Measurements from ENCODE around the gene FCGR2B.
"Not testable (repeated sequence)": the region's sequence is repeated elsewhere in the genome, so short reads cannot be mapped to it uniquely, and the experiment has no call there.

Gene FCGR2B

GRCh38 chr1:161662684-161663339 is at the start of gene FCGR2B:
FCGR2B (plus strand) TSS chr1:161663143; CDS start chr1:161663242, 99 bp downstream.
- not testable (repeated sequence) for DNase-seq

GRCh38 chr1:161616417-161616816 is 46.5 kb upstream of the FCGR2B start:
- not testable (repeated sequence) for DNase-seq

DNA sequence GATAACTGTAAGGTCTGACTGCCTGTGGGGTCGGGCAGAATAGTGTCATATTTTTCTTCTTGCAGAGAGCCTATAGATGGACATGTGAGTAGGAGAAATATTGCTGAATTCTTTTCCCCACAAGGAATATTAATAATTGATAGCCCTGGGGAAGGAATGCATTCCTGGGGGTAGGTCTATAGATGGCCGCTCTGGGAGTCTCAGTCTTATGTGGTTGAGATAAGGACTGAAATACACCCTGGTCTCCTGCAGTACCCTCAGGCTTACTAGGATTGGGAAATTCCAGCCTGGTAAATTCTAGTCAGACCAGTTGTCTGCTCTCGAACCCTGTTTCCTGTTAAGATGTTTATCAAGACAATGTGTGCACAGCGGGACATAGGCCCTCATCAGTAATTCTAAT is 44.4 kb upstream of the FCGR2B start:
- not testable (repeated sequence) for DNase-seq

GRCh38 chr1:161620399-161620798 is 42.5 kb upstream of the FCGR2B start:
- DNase-seq: not testable (repeated sequence)

- not testable (repeated sequence) for DNase-seq
Measured at GRCh38 chr1:161621181-161622000, 41.6 kb upstream of the FCGR2B start.

- not testable (repeated sequence) for DNase-seq
Measured at GRCh38 chr1:161622054-161622453, 40.9 kb upstream of the FCGR2B start.

DNA sequence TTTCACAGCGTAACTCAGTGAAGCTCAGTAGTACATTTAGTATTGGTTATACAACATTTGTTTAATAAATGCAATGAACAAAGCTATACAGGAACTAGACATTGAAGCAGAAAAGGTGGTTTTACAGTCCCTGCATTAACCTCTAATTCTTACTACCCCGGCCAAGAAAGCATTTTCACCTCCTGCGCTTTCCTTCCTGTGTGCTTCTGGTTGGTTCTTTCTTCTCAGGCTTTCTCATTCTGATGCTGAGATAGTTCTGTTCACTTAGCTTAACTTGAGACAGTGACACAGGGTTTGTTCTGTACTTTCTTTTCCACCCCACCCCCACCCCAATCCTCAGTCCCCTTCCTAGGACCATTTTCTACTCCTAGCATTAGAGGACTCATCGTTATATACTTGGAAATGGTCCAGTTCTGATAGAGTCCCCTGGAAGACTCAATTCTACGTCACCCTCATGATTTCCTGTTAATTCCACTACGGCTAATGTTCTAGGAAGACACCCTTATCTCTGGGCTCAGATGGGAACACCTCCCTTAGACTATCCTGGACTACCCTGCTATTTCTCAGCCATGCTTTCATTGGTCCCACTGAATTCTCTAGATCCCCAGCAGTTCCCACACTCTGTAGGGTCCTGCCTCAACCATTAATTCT is 39.4 kb upstream of the FCGR2B start:
- not testable (repeated sequence) for DNase-seq

DNA sequence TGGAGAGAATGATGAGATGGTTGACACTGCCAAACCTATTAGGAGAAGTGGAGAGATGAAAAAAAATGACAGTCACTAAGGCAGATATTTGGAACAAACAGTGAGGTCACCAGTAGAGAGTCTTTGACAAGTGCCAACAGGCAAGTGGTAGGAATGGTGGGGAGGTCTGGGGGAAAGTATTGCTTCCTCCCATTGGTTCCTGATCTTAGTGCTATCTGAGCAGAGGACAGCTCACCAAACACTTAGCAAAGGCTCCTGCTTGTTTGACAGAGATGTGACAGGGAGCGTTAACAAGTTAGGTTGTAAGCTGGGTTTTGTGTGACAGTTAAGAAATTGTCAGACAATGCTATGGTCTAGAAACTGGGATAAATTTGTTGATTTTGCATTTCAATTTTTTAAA is 38.3 kb upstream of the FCGR2B start:
- not testable (repeated sequence) for DNase-seq

- not testable (repeated sequence) for DNase-seq
Measured at GRCh38 chr1:161626445-161627146, 36.3 kb upstream of the FCGR2B start.

DNA sequence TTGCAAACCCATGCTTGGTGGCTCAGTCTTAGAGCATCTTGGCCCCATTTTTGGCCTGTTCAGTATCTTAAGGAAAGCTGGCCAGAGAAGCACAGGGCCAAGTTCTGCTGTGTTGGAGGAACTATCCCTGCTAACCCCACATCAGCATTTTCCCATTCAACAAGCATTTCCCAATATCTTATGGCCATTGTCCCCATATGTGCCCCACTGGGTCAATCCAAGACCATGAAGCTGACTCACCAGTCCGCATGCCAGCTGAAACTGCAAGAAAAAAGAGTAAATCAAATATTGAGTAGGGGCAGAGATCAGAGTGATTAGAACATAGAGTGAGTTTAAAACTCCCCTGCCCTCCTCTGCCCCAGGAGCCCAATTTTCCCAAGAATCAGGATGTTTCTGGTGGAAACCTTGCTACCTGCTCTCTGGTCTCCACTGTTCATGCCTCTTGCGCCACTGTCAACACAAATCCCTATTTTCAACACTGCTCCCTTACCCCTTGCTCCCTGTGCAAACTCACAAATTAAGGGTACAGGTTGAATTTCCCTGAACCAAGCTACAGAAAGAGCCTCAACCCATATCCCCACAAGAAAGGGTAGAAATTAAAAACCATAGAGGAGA is 32.7 kb upstream of the FCGR2B start:
- DNase-seq: not testable (repeated sequence)

GRCh38 chr1:161631076-161631475 is 31.9 kb upstream of the FCGR2B start, which contains the start of gene FCGR3B:
FCGR3B (minus strand) TSS chr1:161631176; CDS start chr1:161631094, 82 bp downstream.
- no peak for DNase-seq

- DNase-seq: not testable (repeated sequence)
Measured at GRCh38 chr1:161634993-161635392, 27.9 kb upstream of the FCGR2B start.

DNA sequence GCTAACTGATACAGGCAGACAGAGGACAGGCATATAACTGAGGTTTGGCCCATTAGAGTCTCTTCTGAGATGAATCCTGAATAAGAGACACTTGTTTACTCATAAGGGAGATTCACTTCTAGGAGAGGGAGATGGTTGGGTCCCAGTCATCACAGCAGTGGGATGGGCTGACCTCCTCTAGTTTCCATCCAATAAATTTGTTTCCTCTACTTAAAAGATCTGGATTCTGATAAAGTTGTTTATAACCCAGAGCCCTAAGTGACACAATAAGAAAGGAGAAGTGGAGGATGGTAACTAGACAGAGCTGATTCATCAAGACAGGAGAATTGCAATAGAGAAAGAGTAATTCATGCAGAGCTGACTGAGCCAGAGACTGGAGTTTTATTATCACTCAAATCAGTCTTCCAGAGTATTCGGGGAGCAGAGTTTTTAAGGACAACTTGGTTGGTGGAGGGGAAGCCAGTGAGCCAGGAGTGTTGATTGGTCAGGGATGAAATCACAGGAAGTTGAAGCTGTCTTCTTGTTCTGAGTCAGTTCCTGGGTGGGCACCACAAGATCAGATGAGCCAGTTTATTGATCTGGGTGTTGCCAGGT is 26.7 kb upstream of the FCGR2B start:
- not testable (repeated sequence) for DNase-seq

DNA sequence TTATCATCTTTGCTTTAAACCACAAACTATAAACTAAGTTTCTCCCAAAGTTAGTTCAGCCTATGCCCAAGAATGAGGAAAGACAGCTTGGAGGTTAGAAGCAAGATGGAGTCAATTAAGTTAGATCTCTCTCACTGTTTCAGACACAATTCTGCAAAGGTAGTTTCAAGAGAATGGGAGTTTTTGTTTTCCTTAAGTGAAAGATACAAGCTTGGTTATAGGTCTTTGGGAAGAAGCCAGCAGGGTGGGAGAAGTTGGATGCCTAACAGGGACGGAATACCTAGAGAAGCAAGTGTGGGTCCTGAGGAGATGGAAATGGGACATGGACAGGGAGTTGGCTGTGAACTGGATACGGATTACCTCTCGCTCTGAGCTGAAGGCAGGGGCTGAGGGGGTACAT is 26.0 kb upstream of the FCGR2B start:
- not testable (repeated sequence) for DNase-seq

- not testable (repeated sequence) for DNase-seq
Measured at GRCh38 chr1:161638251-161638993, 24.5 kb upstream of the FCGR2B start.

- DNase-seq: not testable (repeated sequence)
Measured at GRCh38 chr1:161639203-161639602, 23.7 kb upstream of the FCGR2B start.

DNA sequence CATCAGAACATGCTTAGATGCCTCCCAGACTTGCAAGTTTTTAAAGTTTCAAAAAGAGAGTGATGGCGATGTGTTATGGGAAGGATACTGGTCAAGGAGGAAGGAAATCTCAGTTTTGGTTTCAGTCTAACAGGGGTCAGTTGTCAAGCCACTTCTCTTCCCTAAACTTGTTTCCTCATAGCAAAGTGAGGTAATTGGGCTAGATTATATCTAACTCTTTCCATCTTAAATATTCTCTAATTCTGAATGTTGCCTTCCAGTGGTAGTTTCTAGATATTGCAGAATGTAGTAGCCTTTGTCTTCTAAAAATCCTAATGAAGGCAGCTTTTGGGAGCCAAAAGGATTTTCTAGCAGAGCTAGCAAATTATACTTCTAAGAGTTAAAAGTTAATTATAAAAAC is 20.2 kb upstream of the FCGR2B start:
- not testable (repeated sequence) for DNase-seq

- not testable (repeated sequence) for DNase-seq
Measured at GRCh38 chr1:161643481-161644208, 19.3 kb upstream of the FCGR2B start.

DNA sequence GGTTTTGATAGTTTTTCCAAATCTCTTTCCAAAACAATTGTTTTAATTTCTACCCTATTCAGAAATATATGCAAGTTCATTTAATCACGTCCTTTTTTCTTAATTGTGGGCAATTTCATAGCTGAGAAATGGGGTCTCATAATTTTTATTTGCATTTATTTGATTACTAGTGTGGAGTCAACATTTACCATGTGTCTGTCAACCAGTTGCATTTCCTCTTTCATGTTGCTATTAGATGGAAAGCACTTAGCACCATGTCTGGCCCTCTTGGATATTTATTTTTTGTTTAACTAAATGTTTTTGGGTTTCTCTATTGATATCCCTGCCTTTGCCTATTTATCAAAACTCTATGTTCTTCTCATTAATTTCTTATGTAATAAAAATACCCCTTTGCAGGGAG is 18.1 kb upstream of the FCGR2B start:
- not testable (repeated sequence) for DNase-seq

Measured in T1000 (cell line).